ENCODE results near the gene PRKAG2.

Gene PRKAG2

DNA sequence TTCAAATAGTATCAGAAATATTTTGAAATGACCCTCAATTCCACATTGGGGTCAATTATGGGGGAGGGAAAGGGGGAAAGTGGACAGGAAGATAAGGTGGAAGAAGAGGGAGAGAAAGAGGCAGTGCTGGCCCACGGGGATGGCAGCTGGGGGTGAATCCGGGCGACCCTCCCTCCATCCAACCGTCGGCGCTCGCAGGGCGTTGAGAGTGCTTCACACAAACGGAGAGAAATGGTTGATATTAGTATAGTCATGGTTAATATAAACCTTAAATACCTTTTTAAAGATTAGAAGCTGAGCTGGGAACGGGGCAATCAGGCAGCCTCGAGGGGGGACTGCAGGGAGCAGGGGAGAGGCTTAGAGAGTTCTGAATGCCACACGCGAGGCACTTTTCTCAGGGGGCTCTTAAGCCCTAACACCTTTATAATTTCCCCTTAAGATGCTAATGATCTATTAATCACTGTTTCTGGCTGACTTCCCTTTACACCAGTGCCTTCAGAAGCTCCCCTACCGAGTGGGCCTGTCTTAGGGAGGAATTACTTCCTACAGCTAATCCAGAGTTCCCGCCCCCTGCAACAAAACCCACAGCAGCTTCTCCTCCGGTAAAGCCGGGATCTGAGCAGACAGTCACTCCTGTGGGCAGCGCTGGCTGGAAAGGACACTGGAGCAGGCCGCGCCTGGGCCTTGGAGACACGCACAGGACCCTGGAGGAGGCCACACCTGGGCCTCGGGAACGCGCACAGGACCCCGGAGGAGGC, 39.5 kb downstream of the PRKAG2 start:
- H3K9me3 ChIP-seq (ENCODE audit: low read depth, low read length), result no peaks in the 10 kb centered on the region
- DNase-seq (ENCODE audit: low read depth, low spot score), result no peak
- no peak for TF ChIP-seq EZH2 (IDR thresholded peaks at IDR 0.05)
- TF ChIP-seq FOXP2 (optimal IDR thresholded peaks at IDR 0.05; ENCODE audit: control extremely low read depth, extremely low read length, insufficient read depth), result no peak
- no peak for TF ChIP-seq POLR2AphosphoS5 (IDR thresholded peaks at IDR 0.05; ENCODE audit: borderline replicate concordance, low read depth, low read length)
- H3K27ac ChIP-seq, result no peak overlapping the region
- H3K36me3 ChIP-seq (ENCODE audit: insufficient read depth, low read length), result no peaks in the 10 kb centered on the region
- no peak overlapping the region for H3K9ac ChIP-seq (ENCODE audit: insufficient read length)
- peak overlapping the region; percentile 7; the same call in 1 of the 2 replicates for H3K4me3 ChIP-seq

DNA sequence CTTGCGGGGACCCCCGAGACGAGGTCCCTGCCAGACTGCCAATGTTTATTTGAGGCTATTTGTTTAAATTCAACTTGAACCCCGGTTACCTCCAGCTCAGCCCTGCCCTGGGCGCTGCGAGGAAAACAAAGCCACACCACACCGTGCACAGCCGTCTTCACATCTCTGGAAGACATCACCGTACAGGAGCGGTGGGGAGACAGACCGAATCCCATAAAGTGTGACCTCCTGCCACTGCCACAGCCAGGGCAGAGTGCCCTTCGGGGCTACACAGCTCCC, 40.0 kb downstream of the PRKAG2 start:
- Histone ChIP-seq H3K9me3 (ENCODE audit: low read depth, low read length) (no peaks in the 10 kb centered on the region), H3K9ac (ENCODE audit: insufficient read length) (no peak overlapping the region), H3K27ac (no peak overlapping the region), H3K36me3 (ENCODE audit: insufficient read depth, low read length) (no peaks in the 10 kb centered on the region), H3K4me3 (no peak overlapping the region)
- DNase-seq (ENCODE audit: low read depth, low spot score), result no peak
- TF ChIP-seq FOXP2 (optimal IDR thresholded peaks at IDR 0.05; ENCODE audit: control extremely low read depth, extremely low read length, insufficient read depth) (no peak), EZH2 (IDR thresholded peaks at IDR 0.05) (no peak), POLR2AphosphoS5 (IDR thresholded peaks at IDR 0.05; ENCODE audit: borderline replicate concordance, low read depth, low read length) (no peak)

DNA sequence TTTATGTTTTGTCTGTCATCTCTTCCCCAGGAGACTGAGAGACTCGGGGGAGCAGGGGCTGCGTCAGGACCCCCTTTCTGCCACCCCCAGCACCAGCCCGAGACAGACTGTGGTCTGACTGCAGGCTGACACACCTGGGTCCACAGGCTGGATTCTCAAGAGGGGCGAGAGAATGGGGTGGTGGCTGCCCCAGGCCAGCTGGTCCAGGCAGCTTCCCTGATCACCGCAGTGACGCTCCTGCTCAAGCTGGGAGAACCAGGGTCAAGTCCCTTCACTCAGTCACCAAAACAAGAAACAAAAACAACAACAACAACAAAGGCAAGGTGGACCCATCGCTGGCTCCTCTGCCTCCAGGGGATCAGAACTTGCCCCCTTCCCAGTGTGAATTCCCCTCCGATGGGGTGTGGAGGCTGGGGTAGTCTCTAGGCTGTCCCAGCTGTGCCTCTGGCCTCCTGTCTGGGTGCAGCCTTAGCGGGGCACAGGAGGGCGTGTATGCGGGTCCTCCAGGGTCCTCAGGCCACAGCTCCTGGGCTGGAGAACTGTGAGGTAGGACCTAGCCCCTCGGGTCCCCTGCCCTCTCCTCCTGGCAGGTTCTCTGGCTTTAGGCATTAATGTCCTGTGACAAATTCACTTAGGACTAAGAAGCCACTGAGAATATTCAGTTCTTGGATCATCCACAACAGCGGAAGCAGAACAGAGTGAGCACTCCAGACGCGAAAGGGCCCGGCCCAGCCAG, 40.6 kb downstream of the PRKAG2 start:
- no peaks in the 10 kb centered on the region for H3K9me3 ChIP-seq (ENCODE audit: low read depth, low read length)
- no peak overlapping the region for H3K27ac ChIP-seq
- H3K9ac ChIP-seq (ENCODE audit: insufficient read length), result no peak overlapping the region
- no peak overlapping the region for H3K4me3 ChIP-seq
- TF ChIP-seq EZH2 (IDR thresholded peaks at IDR 0.05) (no peak), FOXP2 (optimal IDR thresholded peaks at IDR 0.05; ENCODE audit: control extremely low read depth, extremely low read length, insufficient read depth) (no peak), POLR2AphosphoS5 (IDR thresholded peaks at IDR 0.05; ENCODE audit: borderline replicate concordance, low read depth, low read length) (no peak)
- no peak for DNase-seq (ENCODE audit: low read depth, low spot score)
- H3K36me3 ChIP-seq (ENCODE audit: insufficient read depth, low read length), result no peaks in the 10 kb centered on the region

DNA sequence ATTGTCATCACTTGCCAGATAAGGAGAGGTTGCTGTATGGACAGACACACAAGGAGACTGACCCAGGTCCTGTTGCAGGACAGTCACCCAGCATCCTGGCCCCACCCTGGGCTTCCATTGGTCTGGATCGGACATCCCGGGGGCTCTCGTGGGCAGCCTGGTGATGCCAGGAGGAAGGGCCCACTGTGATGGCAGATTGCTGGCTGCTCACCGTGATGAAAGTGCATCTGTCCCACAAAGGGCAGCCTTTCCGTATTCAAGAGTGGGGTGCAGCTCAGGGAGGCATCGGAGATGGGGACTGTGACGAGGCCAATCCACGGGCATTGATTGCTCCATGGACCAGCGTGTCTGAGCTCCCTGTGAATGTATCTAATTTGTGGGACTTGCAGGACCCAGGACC, 41.3 kb downstream of the PRKAG2 start:
- Histone ChIP-seq H3K4me3 (no peak overlapping the region), H3K27ac (no peak overlapping the region), H3K9me3 (ENCODE audit: low read depth, low read length) (no peaks in the 10 kb centered on the region), H3K36me3 (ENCODE audit: insufficient read depth, low read length) (no peaks in the 10 kb centered on the region), H3K9ac (ENCODE audit: insufficient read length) (no peak overlapping the region)
- DNase-seq (ENCODE audit: low read depth, low spot score), result no peak
- no peak for TF ChIP-seq POLR2AphosphoS5 (IDR thresholded peaks at IDR 0.05; ENCODE audit: borderline replicate concordance, low read depth, low read length)
- no peak for TF ChIP-seq EZH2 (IDR thresholded peaks at IDR 0.05)
- TF ChIP-seq FOXP2 (optimal IDR thresholded peaks at IDR 0.05; ENCODE audit: control extremely low read depth, extremely low read length, insufficient read depth), result no peak

DNA sequence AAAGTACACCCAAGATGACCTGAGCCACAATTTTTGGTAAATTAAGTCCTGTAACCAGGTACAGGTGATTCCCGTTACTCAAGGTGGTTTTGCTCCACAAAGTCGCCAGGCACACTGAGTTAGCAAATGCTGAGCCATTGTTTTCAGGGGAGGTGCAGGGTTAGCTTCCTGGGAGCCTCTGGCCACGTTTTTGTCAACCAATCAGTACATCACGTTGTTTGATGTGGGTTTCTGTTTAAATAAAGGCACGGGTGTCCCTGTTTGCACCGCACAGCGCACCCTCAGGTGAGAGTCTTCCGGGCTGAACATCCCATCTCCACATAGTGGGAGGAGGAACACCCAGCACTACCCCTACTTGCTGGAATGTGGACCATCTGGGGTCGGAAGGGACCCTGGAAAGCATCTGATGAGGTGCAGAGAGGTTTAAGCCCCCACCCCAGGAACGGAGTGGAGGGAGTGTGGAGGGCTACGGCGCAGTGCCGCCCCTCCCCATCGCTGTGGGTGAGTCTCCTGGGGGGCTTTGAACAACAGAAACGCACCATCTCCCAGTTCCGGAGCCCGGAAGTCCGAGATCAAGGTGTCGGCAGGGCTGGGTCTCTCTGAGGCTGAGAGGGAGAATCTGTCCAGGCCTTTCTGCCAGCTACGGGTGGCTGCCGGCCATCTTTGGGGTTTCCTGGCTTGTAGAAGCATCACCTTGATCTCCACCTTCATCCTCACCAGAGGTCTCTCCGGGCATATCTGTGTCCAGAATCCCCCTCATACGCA, 42.5 kb downstream of the PRKAG2 start:
- H3K27ac ChIP-seq, result no peak overlapping the region
- no peak for DNase-seq (ENCODE audit: low read depth, low spot score)
- H3K4me3 ChIP-seq, result no peak overlapping the region
- no peak for TF ChIP-seq EZH2 (IDR thresholded peaks at IDR 0.05)
- TF ChIP-seq POLR2AphosphoS5 (IDR thresholded peaks at IDR 0.05; ENCODE audit: borderline replicate concordance, low read depth, low read length), result no peak
- H3K9me3 ChIP-seq (ENCODE audit: low read depth, low read length), result no peaks in the 10 kb centered on the region
- no peak overlapping the region for H3K9ac ChIP-seq (ENCODE audit: insufficient read length)
- no peaks in the 10 kb centered on the region for H3K36me3 ChIP-seq (ENCODE audit: insufficient read depth, low read length)

DNA sequence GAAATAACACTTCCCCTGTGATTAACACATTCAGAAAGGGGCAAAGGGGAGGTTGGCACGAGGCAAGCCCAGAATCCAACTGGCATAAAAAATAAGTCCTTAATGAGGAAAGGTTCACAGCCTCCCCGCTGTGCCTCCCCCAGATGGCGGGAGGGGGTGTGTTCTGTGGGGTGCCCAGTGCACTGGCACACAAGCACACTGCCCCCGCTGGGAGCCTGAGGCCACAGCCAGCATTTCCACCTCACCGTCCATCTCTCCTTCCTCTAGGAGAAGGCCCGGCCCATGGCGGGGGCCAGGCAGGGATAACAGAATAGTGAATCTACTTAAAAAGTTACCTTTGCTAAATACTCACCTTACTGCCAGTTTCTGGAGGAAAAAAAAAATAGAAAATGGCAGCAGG, 43.2 kb downstream of the PRKAG2 start:
- Histone ChIP-seq H3K9ac (ENCODE audit: insufficient read length) (no peak overlapping the region), H3K4me3 (no peak overlapping the region), H3K36me3 (ENCODE audit: insufficient read depth, low read length) (no peaks in the 10 kb centered on the region), H3K27ac (no peak overlapping the region), H3K9me3 (ENCODE audit: low read depth, low read length) (no peaks in the 10 kb centered on the region)
- no peak for DNase-seq (ENCODE audit: low read depth, low spot score)
- TF ChIP-seq FOXP2 (optimal IDR thresholded peaks at IDR 0.05; ENCODE audit: control extremely low read depth, extremely low read length, insufficient read depth), result no peak
- TF ChIP-seq EZH2 (IDR thresholded peaks at IDR 0.05), result no peak
- no peak for TF ChIP-seq POLR2AphosphoS5 (IDR thresholded peaks at IDR 0.05; ENCODE audit: borderline replicate concordance, low read depth, low read length)

DNA sequence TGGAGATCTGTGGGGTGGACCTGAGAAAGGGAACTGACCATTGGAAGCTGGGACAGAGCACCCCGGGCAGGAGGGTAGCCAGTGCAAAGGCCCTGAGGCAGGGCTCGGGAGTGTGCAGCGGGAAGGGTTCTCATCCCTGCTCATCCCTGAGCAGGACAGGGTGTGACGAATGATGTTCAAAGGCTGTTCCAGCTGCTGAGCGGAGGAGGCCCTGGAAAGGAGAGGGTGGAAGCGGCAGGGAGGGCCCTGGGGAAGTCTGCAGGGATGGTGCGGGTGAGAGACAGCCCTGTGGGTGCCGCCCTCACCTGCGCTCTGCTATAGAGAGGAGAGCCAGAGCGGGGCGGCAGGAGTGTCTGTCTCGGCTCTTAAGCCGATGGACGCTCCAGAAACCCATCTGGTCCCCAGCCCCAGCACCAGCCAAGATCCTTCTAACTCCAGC, 43.7 kb downstream of the PRKAG2 start:
- TF ChIP-seq FOXP2 (optimal IDR thresholded peaks at IDR 0.05; ENCODE audit: control extremely low read depth, extremely low read length, insufficient read depth), result no peak
- TF ChIP-seq POLR2AphosphoS5 (IDR thresholded peaks at IDR 0.05; ENCODE audit: borderline replicate concordance, low read depth, low read length), result no peak
- no peak for TF ChIP-seq EZH2 (IDR thresholded peaks at IDR 0.05)
- DNase-seq (ENCODE audit: low read depth, low spot score), result no peak
- H3K36me3 ChIP-seq (ENCODE audit: insufficient read depth, low read length), result no peaks in the 10 kb centered on the region
- H3K9me3 ChIP-seq (ENCODE audit: low read depth, low read length), result no peaks in the 10 kb centered on the region
- H3K4me3 ChIP-seq, result no peak overlapping the region
- H3K27ac ChIP-seq, result no peak overlapping the region
- no peak overlapping the region for H3K9ac ChIP-seq (ENCODE audit: insufficient read length)

DNA sequence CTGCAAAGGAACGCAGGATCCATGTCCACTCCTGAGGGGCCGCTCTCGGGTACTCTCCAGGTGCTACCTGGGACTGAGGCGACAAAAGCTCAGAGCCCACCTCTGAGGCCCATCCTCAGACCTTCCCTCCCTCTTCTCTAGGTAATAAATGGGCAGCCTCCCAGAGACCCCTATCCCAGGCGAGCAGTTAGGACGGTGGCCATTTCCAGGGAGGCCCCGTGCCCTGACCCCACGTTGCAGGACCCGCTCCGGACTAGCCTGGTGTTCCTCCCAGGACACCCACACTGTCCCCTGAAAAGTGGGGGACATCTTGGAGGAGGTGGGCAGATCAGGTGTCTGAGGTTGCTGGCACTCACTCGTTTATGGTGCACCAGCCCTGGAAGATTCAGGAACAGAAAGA, 44.3 kb downstream of the PRKAG2 start:
- no peak for DNase-seq (ENCODE audit: low read depth, low spot score)
- no peaks in the 10 kb centered on the region for H3K9me3 ChIP-seq (ENCODE audit: low read depth, low read length)
- no peak for TF ChIP-seq FOXP2 (optimal IDR thresholded peaks at IDR 0.05; ENCODE audit: control extremely low read depth, extremely low read length, insufficient read depth)
- H3K9ac ChIP-seq (ENCODE audit: insufficient read length), result no peak overlapping the region
- H3K4me3 ChIP-seq, result no peak overlapping the region
- H3K27ac ChIP-seq, result no peak overlapping the region
- no peaks in the 10 kb centered on the region for H3K36me3 ChIP-seq (ENCODE audit: insufficient read depth, low read length)

Data from SK-N-MC (cell line).